ENCODE measurements around the gene COL4A3.

GRCh38 chr2:227201771-227202170, 37.3 kb downstream of the COL4A3 start:
- TF ChIP-seq, protein P1, sequence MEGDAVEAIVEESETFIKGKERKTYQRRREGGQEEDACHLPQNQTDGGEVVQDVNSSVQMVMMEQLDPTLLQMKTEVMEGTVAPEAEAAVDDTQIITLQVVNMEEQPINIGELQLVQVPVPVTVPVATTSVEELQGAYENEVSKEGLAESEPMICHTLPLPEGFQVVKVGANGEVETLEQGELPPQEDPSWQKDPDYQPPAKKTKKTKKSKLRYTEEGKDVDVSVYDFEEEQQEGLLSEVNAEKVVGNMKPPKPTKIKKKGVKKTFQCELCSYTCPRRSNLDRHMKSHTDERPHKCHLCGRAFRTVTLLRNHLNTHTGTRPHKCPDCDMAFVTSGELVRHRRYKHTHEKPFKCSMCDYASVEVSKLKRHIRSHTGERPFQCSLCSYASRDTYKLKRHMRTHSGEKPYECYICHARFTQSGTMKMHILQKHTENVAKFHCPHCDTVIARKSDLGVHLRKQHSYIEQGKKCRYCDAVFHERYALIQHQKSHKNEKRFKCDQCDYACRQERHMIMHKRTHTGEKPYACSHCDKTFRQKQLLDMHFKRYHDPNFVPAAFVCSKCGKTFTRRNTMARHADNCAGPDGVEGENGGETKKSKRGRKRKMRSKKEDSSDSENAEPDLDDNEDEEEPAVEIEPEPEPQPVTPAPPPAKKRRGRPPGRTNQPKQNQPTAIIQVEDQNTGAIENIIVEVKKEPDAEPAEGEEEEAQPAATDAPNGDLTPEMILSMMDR (optimal IDR thresholded peaks at IDR 0.05 in 1 of 3, IDR thresholded peaks at IDR 0.05 in 1 of 3, conservative IDR thresholded peaks at IDR 0.05 in 1 of 3; ENCODE audit: extremely low read depth in 1 of 3, insufficient read depth in 2 of 3, low read length in 3 of 3), result no peak
- no peak for TF ChIP-seq EZH2 (IDR thresholded peaks at IDR 0.05; ENCODE audit: low read length)

Data from keratinocyte (primary cell).